ENCODE results near the gene FTCD.
"Not testable (repeated sequence)": the region's sequence is repeated elsewhere in the genome, so short reads cannot be mapped to it uniquely, and the experiment has no call there.

FTCD gene

DNA sequence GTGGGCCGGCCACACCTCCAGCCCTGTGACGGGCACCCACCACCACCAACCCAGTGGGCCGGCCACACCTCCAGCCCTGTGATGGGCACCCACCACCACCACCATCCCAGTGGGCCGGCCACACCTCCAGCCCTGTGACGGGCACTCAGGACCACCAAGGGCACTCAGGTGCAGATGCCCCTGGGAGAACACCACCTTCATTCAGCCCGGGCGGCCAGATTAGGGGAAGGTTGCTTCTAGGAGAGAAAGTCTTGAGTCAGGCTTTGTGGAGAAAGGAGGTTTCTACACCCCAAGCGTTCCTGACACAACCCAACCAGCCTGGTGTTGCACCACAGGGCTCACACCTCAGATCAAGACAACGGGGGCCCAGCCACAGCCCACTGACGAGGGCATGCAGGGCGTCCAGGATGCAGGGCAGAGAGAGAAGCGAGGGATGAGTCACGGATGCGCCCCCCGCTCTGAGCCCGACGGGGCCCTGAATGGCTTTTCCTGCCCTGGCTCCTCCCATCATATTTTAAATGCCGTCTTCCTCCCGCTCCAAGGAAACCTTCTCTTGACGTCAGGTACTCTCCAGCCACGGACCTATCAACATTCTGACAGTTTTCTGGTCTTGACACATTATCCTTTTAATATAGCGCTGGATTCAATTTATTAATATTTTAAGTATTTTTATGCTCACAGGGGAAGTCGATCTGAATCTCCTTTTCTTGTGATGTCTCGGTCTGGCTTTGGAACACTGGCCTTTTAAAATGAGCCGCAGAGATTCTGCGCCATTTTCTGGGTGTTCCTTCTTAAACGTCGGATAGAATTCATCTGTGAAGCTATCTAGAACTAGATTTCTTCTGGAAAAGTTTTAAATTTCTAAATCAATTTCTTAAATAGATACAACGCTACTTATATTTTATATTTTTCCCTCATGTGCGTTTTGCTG is 29.5 kb upstream of the FTCD start:
- Histone ChIP-seq H3K9ac (ENCODE audit: low read depth, low read length) (peak overlapping the region; percentile 78; the same call in 1 of the 2 replicates), H3K9me3 (ENCODE audit: insufficient read depth, low read depth, low read length) (no peaks in the 10 kb centered on the region), H3K27me3 (ENCODE audit: insufficient read depth, low read length) (no peaks in the 10 kb centered on the region), H3K27ac (ENCODE audit: low read length) (peak overlapping the region; percentile 64), H3K4me1 (ENCODE audit: insufficient read depth, low read length) (peaks cover 18% of the 10 kb centered on the region), H3K4me3 (ENCODE audit: low read length) (peak overlapping the region; percentile 86), H3K36me3 (ENCODE audit: insufficient read depth, low read depth, low read length) (peaks cover 17% of the 10 kb centered on the region; the same call in 1 of the 2 replicates)

DNA sequence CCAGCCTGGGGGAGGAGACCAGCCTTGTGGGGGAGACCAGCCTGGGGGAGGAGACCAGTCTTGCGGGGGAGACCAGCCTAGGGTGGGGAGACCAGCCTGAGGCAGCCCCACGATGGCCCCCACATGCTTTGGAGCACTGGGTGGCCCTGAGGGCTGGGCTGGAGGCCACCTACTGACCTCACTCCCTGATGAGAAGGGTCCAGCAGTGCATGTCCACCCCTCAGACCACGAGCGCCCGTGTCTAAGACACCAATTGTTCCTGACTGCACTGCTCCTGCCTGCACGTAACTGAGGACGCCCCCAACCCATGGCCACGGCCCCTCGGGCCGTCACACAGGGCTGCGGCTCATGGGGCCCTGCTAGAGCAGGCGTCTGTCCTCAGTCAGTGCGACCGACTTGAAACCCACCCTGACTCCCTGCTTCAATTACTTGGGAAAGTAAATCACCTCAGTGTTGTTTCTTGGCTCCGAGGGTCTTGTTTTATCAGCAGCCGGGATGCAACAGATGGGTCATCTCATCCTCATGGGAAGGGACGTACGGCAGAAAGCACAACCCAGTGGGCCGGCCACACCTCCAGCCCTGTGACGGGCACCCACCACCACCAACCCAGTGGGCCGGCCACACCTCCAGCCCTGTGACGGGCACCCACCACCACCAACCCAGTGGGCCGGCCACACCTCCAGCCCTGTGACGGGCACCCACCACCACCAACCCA is 28.7 kb upstream of the FTCD start, which contains the start of gene SPATC1L:
Gene SPATC1L, minus strand, starts transcription at position 550 of the 715 bp plus-strand sequence. CDS start 1,643 bp downstream, outside the sequence.
- Histone ChIP-seq H3K9me3 (ENCODE audit: insufficient read depth, low read depth, low read length) (no peaks in the 10 kb centered on the region), H3K36me3 (ENCODE audit: insufficient read depth, low read depth, low read length) (peaks cover 15% of the 10 kb centered on the region; the same call in 1 of the 2 replicates), H3K27me3 (ENCODE audit: insufficient read depth, low read length) (no peaks in the 10 kb centered on the region), H3K27ac (ENCODE audit: low read length) (peak within 1 kb of the TSS; percentile 64), H3K4me1 (ENCODE audit: insufficient read depth, low read length) (peaks cover 17% of the 10 kb centered on the region), H3K9ac (ENCODE audit: low read depth, low read length) (peak within 1 kb of the TSS; percentile 83), H3K4me3 (ENCODE audit: low read length) (peak within 1 kb of the TSS; percentile 89)

DNA sequence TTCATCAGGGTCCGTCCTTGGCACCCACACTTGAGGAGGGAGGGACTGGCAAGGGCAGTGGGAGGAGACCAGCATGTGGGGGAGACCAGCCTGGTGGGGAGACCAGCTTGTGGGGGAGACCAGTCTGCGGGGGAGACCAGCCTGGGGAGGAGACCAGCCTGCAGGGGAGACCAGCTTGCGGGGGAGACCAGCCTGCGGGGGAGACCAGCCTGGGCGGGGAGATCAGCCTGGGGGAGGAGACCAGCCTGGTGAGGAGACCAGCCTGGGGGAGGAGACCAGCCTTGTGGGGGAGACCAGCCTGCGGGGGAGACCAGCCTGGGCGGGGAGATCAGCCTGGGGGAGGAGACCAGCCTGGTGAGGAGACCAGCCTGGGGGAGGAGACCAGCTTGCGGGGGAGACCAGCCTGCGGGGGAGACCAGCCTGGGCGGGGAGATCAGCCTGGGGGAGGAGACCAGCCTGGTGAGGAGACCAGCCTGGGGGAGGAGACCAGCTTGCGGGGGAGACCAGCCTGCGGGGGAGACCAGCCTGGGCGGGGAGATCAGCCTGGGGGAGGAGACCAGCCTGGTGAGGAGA is 28.0 kb upstream of the FTCD start:
- not testable (repeated sequence) for H3K9me3 ChIP-seq (ENCODE audit: insufficient read depth, low read depth, low read length); H3K36me3 ChIP-seq (ENCODE audit: insufficient read depth, low read depth, low read length); H3K9ac ChIP-seq (ENCODE audit: low read depth, low read length); H3K27me3 ChIP-seq (ENCODE audit: insufficient read depth, low read length)
- H3K27ac ChIP-seq (ENCODE audit: low read length) = peak overlapping the region; percentile 52
- H3K4me1 ChIP-seq (ENCODE audit: insufficient read depth, low read length) = peaks cover 10% of the 10 kb centered on the region
- H3K4me3 ChIP-seq (ENCODE audit: low read length) = peak overlapping the region; percentile 89; the same call in 1 of the 2 replicates

DNA sequence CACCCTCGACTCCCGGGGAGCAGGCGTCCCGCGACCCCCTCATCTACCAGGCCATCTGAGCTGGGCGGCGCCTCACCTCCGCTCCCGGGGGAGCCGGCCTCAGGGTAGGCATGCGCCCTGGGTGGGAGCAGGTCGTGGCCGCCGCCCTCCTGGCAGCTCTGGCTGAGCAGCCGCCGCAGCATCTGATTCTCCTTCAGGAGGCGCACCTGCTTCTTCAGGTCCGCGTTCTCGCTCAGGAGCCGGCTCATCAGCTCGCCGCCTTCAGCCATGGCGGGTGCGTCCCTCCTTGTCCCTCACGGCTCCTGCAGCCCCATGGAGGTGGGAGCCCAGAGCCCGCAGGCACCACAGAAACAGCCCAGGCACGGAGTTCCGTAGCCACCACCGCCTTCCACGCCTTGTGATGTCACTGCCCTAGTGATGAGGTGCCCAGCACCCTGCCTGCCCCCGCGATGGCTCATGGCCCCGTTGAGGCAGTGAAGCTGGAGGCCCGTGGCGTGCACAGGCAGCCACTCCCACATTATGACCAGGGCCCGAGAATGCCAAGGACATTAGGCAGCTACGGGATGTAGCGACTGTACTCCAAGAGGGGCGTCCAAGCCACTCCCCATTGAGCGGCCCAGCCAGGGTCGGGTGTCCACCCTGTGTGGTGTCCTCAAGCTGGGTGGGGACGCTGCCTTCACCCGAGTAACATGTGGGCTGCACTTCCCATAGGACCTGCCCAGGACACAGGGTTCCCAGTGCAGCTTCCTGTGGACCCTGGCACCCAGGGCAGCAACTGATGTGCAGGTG is 27.4 kb upstream of the FTCD start:
- Histone ChIP-seq H3K27ac (ENCODE audit: low read length) (no peak overlapping the region), H3K9ac (ENCODE audit: low read depth, low read length) (no peak overlapping the region; the same call in 1 of the 2 replicates), H3K9me3 (ENCODE audit: insufficient read depth, low read depth, low read length) (no peaks in the 10 kb centered on the region), H3K36me3 (ENCODE audit: insufficient read depth, low read depth, low read length) (peaks cover 2% of the 10 kb centered on the region; the same call in 1 of the 2 replicates), H3K4me3 (ENCODE audit: low read length) (peak overlapping the region; percentile 18; the same call in 1 of the 2 replicates), H3K27me3 (ENCODE audit: insufficient read depth, low read length) (no peaks in the 10 kb centered on the region), H3K4me1 (ENCODE audit: insufficient read depth, low read length) (peaks cover 5% of the 10 kb centered on the region; the same call in 1 of the 2 replicates)

DNA sequence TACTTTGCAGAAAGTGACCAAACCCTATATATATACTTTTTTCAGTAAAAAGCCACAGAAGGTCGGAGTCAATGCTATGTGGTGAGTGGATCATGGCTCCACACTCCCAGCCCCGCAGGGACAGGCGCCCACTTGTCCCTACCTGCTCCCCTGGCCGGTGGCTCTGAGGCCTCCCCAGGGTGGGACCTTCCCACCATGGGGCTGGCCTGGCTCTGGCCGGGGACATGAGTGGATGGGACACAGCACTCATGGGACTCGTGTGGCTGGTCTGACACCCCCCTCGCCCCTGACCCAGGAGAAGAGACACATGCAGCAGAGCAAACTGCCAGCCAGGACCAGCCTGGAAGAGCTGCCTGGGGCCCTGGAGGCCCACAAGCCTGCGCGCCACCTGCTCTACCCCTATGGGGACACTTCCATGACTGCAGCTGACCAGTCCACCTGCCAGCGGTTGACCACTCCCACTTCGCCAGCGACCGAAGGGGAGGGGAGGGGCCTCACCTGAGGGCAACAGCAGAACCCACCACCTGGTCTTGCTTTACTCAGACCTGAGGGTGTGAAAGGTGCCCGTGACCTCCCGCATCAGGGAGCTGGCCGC is 26.7 kb upstream of the FTCD start:
- H3K27ac ChIP-seq (ENCODE audit: low read length) = no peak overlapping the region
- peaks cover 5% of the 10 kb centered on the region; the same call in 1 of the 2 replicates for H3K4me1 ChIP-seq (ENCODE audit: insufficient read depth, low read length)
- H3K36me3 ChIP-seq (ENCODE audit: insufficient read depth, low read depth, low read length) = no peaks in the 10 kb centered on the region

DNA sequence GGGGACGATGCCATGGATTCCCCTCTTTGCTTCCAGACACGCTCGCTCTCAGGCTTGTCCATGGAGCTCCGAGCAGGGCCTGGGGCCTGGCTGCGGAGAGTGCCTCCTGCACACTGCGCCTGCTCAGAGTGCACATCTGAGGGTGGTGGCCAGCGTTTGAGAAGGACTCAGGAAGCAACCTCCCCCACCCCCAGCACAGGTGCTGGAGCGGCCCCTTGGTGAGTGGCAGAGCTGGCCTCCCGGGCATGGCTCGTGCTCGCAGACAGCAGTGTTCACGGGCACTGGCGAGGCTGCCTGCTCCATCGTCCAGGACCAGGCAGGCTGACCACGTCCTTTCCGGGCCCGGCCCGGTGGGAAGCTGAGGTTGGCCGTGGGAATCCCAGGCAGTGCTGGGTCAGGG is 26.1 kb upstream of the FTCD start:
- Histone ChIP-seq H3K27ac (ENCODE audit: low read length) (no peak overlapping the region), H3K9ac (ENCODE audit: low read depth, low read length) (no peak overlapping the region), H3K27me3 (ENCODE audit: insufficient read depth, low read length) (no peaks in the 10 kb centered on the region), H3K36me3 (ENCODE audit: insufficient read depth, low read depth, low read length) (no peaks in the 10 kb centered on the region), H3K9me3 (ENCODE audit: insufficient read depth, low read depth, low read length) (no peaks in the 10 kb centered on the region), H3K4me3 (ENCODE audit: low read length) (no peak overlapping the region), H3K4me1 (ENCODE audit: insufficient read depth, low read length) (peaks cover 5% of the 10 kb centered on the region; the same call in 1 of the 2 replicates)

More for the DNA sequence above, 26.7 kb upstream of the FTCD start:
- Histone ChIP-seq H3K4me3 (ENCODE audit: low read length) (no peak overlapping the region), H3K27me3 (ENCODE audit: insufficient read depth, low read length) (no peaks in the 10 kb centered on the region), H3K9ac (ENCODE audit: low read depth, low read length) (no peak overlapping the region), H3K9me3 (ENCODE audit: insufficient read depth, low read depth, low read length) (no peaks in the 10 kb centered on the region)

DNA sequence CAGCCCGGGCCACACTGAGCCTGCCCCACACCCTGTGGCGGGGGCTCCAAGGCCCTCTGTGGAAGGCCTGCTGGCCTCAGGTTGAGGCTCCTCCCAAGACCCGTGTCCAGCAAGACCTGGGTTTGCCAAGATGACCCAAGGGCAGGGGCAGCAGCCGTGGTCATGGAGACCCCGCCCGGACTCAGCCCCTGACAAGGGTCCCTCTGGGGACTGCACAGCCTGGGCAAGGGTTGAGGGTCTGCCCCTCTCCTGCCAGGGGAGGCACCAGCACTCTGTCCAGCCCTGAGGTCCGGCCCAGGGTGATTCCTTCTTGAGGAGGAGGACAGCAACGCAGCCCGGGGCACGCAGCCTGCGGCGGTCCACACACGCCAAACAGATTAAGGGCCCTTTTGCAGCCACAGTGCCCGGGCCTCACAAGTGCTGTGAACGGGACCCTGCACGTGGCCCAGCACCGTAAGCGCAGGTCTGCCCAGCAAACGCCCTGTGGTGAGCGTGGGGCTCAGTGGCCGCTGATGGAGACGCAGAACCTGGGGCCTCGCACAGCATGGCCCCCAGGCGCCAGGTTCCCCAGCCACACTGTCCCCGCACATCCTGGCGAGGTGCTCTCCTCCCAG is 25.5 kb upstream of the FTCD start:
- no peaks in the 10 kb centered on the region for H3K9me3 ChIP-seq (ENCODE audit: insufficient read depth, low read depth, low read length)
- H3K4me1 ChIP-seq (ENCODE audit: insufficient read depth, low read length) = peaks cover 5% of the 10 kb centered on the region; the same call in 1 of the 2 replicates
- H3K9ac ChIP-seq (ENCODE audit: low read depth, low read length) = no peak overlapping the region
- no peak overlapping the region for H3K4me3 ChIP-seq (ENCODE audit: low read length)
- H3K36me3 ChIP-seq (ENCODE audit: insufficient read depth, low read depth, low read length) = no peaks in the 10 kb centered on the region
- no peaks in the 10 kb centered on the region for H3K27me3 ChIP-seq (ENCODE audit: insufficient read depth, low read length)
- H3K27ac ChIP-seq (ENCODE audit: low read length) = no peak overlapping the region

DNA sequence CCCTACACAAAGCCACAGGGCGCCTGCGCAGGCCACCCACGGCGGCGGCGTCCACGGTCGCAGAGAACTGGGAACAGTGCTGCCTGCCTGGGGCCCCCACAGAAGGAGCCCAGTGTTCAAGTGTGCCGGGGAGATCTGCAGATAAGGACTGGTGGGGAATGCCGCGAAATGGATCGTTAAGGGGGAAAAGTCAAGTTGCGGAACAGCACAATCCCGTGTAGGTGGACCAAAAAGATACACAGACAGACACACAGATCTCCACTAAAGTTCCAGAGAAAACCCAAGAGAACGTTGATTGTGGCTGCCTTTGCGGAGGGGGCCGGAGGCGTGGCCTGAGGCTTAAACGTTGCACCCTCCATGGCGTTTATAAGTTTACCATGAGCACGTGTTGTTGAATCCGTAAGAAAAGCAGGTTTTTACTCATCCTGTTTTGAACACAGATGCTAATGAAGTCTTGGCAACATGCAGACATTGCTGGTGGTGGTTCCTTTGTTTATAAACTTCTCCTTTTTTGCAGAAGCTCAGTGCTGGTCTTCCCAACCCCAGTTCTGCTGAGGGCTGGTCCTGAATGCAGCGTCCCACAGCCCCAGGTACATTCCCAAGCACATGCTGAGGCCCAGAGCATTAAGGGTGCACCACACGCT is 24.8 kb upstream of the FTCD start:
- H3K9ac ChIP-seq (ENCODE audit: low read depth, low read length) = peak overlapping the region; percentile 20; the same call in 1 of the 2 replicates
- no peak overlapping the region for H3K4me3 ChIP-seq (ENCODE audit: low read length)
- H3K27me3 ChIP-seq (ENCODE audit: insufficient read depth, low read length) = no peaks in the 10 kb centered on the region
- H3K27ac ChIP-seq (ENCODE audit: low read length) = no peak overlapping the region
- no peaks in the 10 kb centered on the region for H3K36me3 ChIP-seq (ENCODE audit: insufficient read depth, low read depth, low read length)
- H3K9me3 ChIP-seq (ENCODE audit: insufficient read depth, low read depth, low read length) = no peaks in the 10 kb centered on the region
- peaks cover under 1% of the 10 kb centered on the region; the same call in 1 of the 2 replicates for H3K4me1 ChIP-seq (ENCODE audit: insufficient read depth, low read length)

DNA sequence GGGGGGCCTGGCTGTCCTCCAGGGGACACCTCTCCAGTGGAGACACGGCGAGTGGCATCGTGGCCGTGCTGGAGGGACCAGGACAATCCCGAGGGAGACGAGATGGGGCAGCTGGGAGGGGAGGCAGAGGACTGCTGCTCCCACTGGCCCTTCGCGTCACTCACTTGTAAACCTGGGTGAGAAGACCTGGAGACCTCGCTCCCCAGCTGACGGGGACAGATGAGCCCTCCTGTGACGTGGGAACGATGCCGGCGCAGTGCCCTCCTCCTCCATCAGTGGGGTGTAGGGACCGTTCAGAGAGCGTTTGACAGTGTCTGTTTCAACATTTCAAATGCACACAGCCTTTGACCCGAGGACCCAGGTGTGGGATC is 24.3 kb upstream of the FTCD start:
- Histone ChIP-seq H3K27me3 (ENCODE audit: insufficient read depth, low read length) (no peaks in the 10 kb centered on the region), H3K9ac (ENCODE audit: low read depth, low read length) (peak overlapping the region; percentile 20; the same call in 1 of the 2 replicates), H3K4me3 (ENCODE audit: low read length) (no peak overlapping the region), H3K27ac (ENCODE audit: low read length) (no peak overlapping the region), H3K9me3 (ENCODE audit: insufficient read depth, low read depth, low read length) (no peaks in the 10 kb centered on the region), H3K4me1 (ENCODE audit: insufficient read depth, low read length) (no peaks in the 10 kb centered on the region; the same call in 1 of the 2 replicates), H3K36me3 (ENCODE audit: insufficient read depth, low read depth, low read length) (no peaks in the 10 kb centered on the region)

DNA sequence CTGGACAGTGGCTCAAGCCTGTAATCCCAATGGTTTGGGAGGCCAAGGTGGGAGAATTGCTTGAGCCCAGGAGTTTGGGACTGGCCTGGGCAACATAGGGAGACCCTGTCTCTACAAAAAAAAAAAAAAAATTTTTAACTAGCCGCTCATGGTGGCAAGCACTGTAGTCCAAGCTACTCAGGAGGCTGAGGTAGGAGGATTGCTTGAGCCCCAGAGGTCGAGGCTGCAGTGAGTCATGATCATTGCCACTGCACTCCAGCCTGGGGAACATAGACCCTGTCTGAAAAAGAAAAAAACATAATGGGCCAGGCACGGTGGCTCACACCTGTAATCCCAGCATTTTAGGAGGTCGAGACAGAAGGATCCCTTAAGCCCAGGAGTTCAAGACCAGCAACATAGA is 23.6 kb upstream of the FTCD start:
- no peak overlapping the region for H3K4me3 ChIP-seq (ENCODE audit: low read length)
- H3K27me3 ChIP-seq (ENCODE audit: insufficient read depth, low read length) = no peaks in the 10 kb centered on the region
- H3K9me3 ChIP-seq (ENCODE audit: insufficient read depth, low read depth, low read length) = no peaks in the 10 kb centered on the region
- H3K4me1 ChIP-seq (ENCODE audit: insufficient read depth, low read length) = no peaks in the 10 kb centered on the region; the same call in 1 of the 2 replicates
- H3K27ac ChIP-seq (ENCODE audit: low read length) = no peak overlapping the region
- no peak overlapping the region for H3K9ac ChIP-seq (ENCODE audit: low read depth, low read length)
- H3K36me3 ChIP-seq (ENCODE audit: insufficient read depth, low read depth, low read length) = no peaks in the 10 kb centered on the region
